Panc1 (cell line): ENCODE data around the gene TMEM150B. TPM values are rescaled to one million over a fixed set of nuclear protein-coding genes. Genes with fewer than 3 reads are reported as not detected.

Experiments used
- ATAC-seq: fragments of 200-7000 bp; cut with Tn5 transposase; 2 replicates; pipeline ENCODE4 v1.9.1; 2020; ENCODE audit warnings: mild to moderate bottlenecking, moderate library complexity
- BruUV-seq: library from RNA; stranded (reverse); fragments of 400-500 nt; replicated peaks from 2 replicates; lab custom pipeline; 2021; lab: Mats Ljungman, UMichigan
- CTCF ChIA-PET: fragments of 300-600 bp; sonication (Branson Sonifier 250); formaldehyde crosslinking; loops from one replicate; lab custom pipeline; 2022; ENCODE audit warnings: antibody characterized with exemption; lab: Charles Lee
- POLR2A ChIA-PET: fragments of 300-600 bp; sonication (Branson Sonifier 250); formaldehyde crosslinking; loops from one replicate; lab custom pipeline; 2022; ENCODE audit warnings: antibody characterized with exemption; lab: Charles Lee
- DNase-seq: peaks from one replicate; pipeline ENCODE4 v3.0.0-alpha.2; 2010; ENCODE audit warnings: low read depth, low spot score
- H3K27ac ChIP-seq: 2 replicates; pipeline ENCODE4 v1.5.1; 2011; ENCODE audit warnings: mild to moderate bottlenecking, low read length, inconsistent platforms
- H3K27me3 ChIP-seq: fragments of 200-500 bp; sonication (Bioruptor generic); 2 replicates; pipeline ENCODE4 v1.6.0; 2014; ENCODE audit warnings: low read length, inconsistent platforms; ENCODE audit not compliant: control insufficient read depth, insufficient read depth
- H3K36me3 ChIP-seq: fragments of 200-500 bp; sonication (Bioruptor generic); 2 replicates; pipeline ENCODE4 v1.5.1; 2014; ENCODE audit warnings: inconsistent platforms, mild to moderate bottlenecking, low read length, moderate library complexity; ENCODE audit not compliant: control insufficient read depth, insufficient read depth
- H3K4me1 ChIP-seq: 2 replicates; pipeline ENCODE4 v1.5.1; 2011; ENCODE audit warnings: inconsistent platforms, mild to moderate bottlenecking, low read length, moderate library complexity; ENCODE audit not compliant: control insufficient read depth, insufficient read depth
- H3K4me3 ChIP-seq, 2 experiments: 2 replicates each; pipeline ENCODE4 v1.5.1; 2011 to 2012; ENCODE audit warnings: low read depth in 2 of 2, low read length in 2 of 2, mild to moderate bottlenecking in 2 of 2, inconsistent platforms in 1 of 2, moderate library complexity in 1 of 2
- H3K9me3 ChIP-seq: fragments of 200-500 bp; sonication (Bioruptor generic); 2 replicates; pipeline ENCODE4 v1.5.1; 2014; ENCODE audit warnings: low read depth, mild to moderate bottlenecking, inconsistent platforms, low read length, moderate library complexity; ENCODE audit not compliant: control insufficient read depth, insufficient read depth
- POLR2AphosphoS5 ChIP-seq: IDR thresholded peaks from 2 replicates; pipeline ENCODE4 v1.6.1; 2012; ENCODE audit warnings: mild to moderate bottlenecking, low read depth, low read length, moderate library complexity
- SIN3A ChIP-seq: IDR thresholded peaks from 2 replicates; pipeline ENCODE4 v1.6.1; 2012; ENCODE audit warnings: low read depth, mild to moderate bottlenecking, low read length, moderate library complexity, borderline replicate concordance; ENCODE audit not compliant: insufficient read depth
- TCF7L2 ChIP-seq: IDR thresholded peaks from 2 replicates; pipeline ENCODE4 v1.6.1; 2011; ENCODE audit warnings: mild to moderate bottlenecking, low read depth, low read length, inconsistent platforms
- in situ Hi-C: cut with HindIII; loops from 2 replicates; pipeline ENCODE4 v1.10.0; 2016; ENCODE audit warnings: low sequenced_read_pairs, low pct_unique_long_range_greater_than_20kb
- intact Hi-C: fragments of 100-400 bp; cut with micrococcal nuclease; formaldehyde crosslinking; loops from one replicate; pipeline ENCODE4 v1.10.0; 2022; ENCODE audit not compliant: unreplicated experiment
- total RNA-seq: library from RNA; stranded (reverse); gene quantifications from one replicate; pipeline ENCODE4 v1.2.1, GENCODE V29; 2021; ENCODE audit not compliant: unreplicated experiment
- TF ChIP-seq, protein P1 (sequence below), 2 experiments: IDR thresholded peaks; 2 replicates each; pipeline ENCODE4 v1.6.1; 2011 to 2012; ENCODE audit warnings: low read depth in 2 of 2, control low read depth in 1 of 2, low read length in 1 of 2, mild to moderate bottlenecking in 1 of 2, moderate library complexity in 1 of 2; ENCODE audit not compliant: insufficient read depth in 1 of 2
- TF ChIP-seq, protein P2 (sequence below): fragments of 450-650 bp; IDR thresholded peaks from 2 replicates; pipeline ENCODE4 v1.5.1; 2017; ENCODE audit warnings: mild to moderate bottlenecking

TMEM150B gene
- total RNA-seq, 1 experiment from 2014 or later: not detected

DNA sequence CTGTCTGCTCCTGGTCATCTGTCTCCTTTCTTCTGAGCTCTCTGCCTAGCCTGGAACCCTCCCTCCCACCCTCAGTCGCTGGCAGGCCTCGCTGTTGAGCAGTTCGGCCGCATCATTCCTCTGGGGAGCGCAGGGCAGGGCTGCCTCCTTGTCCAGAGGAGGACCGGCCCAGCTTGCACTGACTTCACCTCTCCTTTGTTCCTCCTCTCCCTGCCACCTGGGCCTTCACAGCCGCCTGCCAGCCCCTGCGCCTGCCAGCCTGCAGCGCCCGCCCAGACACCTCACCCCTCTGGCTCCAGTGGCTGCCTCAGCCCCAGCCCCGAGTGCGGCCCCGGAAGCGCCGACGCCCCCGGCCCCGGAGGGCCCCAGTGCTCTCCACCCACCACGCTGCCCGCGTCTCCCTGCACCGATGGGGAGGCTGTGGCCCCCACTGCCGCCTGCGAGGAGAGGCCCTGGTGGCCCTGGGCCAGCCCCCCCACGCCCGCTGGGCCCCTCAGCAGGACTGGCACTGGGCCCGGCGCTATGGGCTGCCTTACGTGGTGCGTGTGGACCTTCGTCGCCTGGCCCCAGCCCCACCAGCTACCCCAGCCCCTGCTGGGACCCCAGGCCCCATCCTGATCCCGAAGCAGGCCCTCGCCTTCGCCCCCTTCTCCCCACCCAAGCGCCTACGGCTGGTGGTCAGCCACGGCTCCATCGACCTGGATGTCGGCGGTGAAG lies 21.7 kb upstream of the TMEM150B start:
- no TSS peak for BruUV-seq
- Histone ChIP-seq H3K4me3 (no peak overlapping the region), H3K27ac (no peak overlapping the region), H3K36me3 (no peaks in the 10 kb centered on the region), H3K9me3 (no peaks in the 10 kb centered on the region), H3K4me1 (peaks cover 11% of the 10 kb centered on the region), H3K27me3 (no peaks in the 10 kb centered on the region)
- no peak for TF ChIP-seq TCF7L2
- TF ChIP-seq, protein P1, sequence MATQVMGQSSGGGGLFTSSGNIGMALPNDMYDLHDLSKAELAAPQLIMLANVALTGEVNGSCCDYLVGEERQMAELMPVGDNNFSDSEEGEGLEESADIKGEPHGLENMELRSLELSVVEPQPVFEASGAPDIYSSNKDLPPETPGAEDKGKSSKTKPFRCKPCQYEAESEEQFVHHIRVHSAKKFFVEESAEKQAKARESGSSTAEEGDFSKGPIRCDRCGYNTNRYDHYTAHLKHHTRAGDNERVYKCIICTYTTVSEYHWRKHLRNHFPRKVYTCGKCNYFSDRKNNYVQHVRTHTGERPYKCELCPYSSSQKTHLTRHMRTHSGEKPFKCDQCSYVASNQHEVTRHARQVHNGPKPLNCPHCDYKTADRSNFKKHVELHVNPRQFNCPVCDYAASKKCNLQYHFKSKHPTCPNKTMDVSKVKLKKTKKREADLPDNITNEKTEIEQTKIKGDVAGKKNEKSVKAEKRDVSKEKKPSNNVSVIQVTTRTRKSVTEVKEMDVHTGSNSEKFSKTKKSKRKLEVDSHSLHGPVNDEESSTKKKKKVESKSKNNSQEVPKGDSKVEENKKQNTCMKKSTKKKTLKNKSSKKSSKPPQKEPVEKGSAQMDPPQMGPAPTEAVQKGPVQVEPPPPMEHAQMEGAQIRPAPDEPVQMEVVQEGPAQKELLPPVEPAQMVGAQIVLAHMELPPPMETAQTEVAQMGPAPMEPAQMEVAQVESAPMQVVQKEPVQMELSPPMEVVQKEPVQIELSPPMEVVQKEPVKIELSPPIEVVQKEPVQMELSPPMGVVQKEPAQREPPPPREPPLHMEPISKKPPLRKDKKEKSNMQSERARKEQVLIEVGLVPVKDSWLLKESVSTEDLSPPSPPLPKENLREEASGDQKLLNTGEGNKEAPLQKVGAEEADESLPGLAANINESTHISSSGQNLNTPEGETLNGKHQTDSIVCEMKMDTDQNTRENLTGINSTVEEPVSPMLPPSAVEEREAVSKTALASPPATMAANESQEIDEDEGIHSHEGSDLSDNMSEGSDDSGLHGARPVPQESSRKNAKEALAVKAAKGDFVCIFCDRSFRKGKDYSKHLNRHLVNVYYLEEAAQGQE (IDR thresholded peaks at IDR 0.05; ENCODE audit: insufficient read depth in 1 of 2, low read depth in 2 of 2, low read length in 1 of 2): no peak
- POLR2A ChIA-PET: interaction anchor here (0.7 kb wide), 1 partner anchor 16 kb away, joined by 15 read pairs; no protein-coding TSS in a partner anchor
- in situ Hi-C loops (no loop called here), intact Hi-C loops (no loop called here)
- DNase-seq (no peak), ATAC-seq (0 out of 2 replicates have a peak, but pooled peaks have one; percentile 12)
- CTCF ChIA-PET: interaction anchor here (0.6 kb wide), 1 partner anchor 121 kb away, joined by 4 read pairs; no protein-coding TSS in a partner anchor

DNA sequence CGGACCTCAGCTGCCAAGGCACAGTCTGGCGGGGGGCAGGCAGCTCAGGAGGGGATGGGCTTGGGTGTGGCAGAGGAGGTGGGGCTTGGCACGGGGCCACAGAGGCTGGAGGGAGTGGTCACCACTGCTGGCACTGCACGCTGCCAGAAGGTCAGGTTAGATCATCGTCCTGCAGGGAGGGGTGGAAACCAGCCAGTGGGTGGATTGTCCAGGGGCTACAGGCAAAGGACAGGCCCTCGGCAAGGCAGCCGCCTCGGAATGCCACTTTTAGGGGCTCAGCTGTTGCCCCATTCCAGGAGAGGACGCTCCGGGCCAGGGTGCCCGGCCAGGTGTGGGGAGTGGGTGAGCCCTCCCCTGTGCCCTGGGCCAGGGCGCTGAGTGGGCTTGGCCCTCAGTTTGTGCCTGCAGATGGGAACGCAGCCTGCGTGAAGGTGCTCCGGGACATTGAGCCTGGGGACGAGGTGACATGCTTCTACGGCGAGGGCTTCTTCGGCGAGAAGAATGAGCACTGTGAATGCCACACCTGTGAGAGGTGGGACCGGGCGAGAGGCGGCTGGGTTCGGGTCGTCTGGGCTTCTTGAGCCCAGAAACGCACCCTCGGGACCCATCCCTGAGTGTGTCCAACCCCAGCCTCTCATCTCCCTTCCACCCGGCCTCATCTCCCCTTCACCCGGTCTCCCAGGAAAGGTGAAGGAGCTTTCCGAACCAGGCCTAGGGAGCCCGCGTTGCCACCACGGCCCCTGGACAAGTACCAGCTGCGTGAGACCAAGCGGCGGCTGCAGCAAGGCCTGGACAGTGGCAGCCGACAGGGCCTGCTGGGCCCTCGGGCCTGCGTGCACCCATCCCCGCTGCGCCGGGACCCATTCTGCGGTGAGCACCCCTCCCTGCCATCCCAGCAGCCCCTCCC lies 20.9 kb upstream of the TMEM150B start:
- Histone ChIP-seq H3K9me3 (no peaks in the 10 kb centered on the region), H3K4me3 (no peak overlapping the region), H3K36me3 (no peaks in the 10 kb centered on the region), H3K27ac (no peak overlapping the region), H3K4me1 (peaks cover 15% of the 10 kb centered on the region), H3K27me3 (no peaks in the 10 kb centered on the region)
- BruUV-seq: no TSS peak
- DNase-seq: no peak
- CTCF ChIA-PET: interaction anchor here (0.6 kb wide), 1 partner anchor 121 kb away, joined by 4 read pairs; no protein-coding TSS in a partner anchor
- 0 out of 2 replicates have a peak, but pooled peaks have one; percentile 2 for ATAC-seq
- TF ChIP-seq, protein P1 (IDR thresholded peaks at IDR 0.05; ENCODE audit: insufficient read depth in 1 of 2, low read depth in 2 of 2, low read length in 1 of 2): no peak
- TF ChIP-seq SIN3A: no peak
- TF ChIP-seq TCF7L2: no peak
- no peak for TF ChIP-seq POLR2AphosphoS5
- TF ChIP-seq, protein P2, sequence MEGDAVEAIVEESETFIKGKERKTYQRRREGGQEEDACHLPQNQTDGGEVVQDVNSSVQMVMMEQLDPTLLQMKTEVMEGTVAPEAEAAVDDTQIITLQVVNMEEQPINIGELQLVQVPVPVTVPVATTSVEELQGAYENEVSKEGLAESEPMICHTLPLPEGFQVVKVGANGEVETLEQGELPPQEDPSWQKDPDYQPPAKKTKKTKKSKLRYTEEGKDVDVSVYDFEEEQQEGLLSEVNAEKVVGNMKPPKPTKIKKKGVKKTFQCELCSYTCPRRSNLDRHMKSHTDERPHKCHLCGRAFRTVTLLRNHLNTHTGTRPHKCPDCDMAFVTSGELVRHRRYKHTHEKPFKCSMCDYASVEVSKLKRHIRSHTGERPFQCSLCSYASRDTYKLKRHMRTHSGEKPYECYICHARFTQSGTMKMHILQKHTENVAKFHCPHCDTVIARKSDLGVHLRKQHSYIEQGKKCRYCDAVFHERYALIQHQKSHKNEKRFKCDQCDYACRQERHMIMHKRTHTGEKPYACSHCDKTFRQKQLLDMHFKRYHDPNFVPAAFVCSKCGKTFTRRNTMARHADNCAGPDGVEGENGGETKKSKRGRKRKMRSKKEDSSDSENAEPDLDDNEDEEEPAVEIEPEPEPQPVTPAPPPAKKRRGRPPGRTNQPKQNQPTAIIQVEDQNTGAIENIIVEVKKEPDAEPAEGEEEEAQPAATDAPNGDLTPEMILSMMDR: no peak
- POLR2A ChIA-PET: interaction anchor here (0.6 to 0.7 kb wide), 2 partner anchors 15 to 1590 kb away, joined by 3 to 15 read pairs; no protein-coding TSS in a partner anchor
- in situ Hi-C loops: no loop called here
- intact Hi-C loops: no loop called here
